Brain microvascular endothelial cell (primary cell): ENCODE data around the gene RPS15A.

ENCODE experiments used
- DNase-seq: peaks from one replicate; pipeline ENCODE4 v3.0.0-alpha.2; 2020
- H3K27ac ChIP-seq: fragments of 250-450 bp; sonication (Bioruptor Pico); 2 replicates; pipeline ENCODE4 v1.5.1; 2020; ENCODE audit warnings: mild to moderate bottlenecking, moderate library complexity
- H3K27me3 ChIP-seq: fragments of 250-450 bp; sonication (Bioruptor Pico); replicated peaks from 2 replicates; pipeline ENCODE4 v1.5.1; 2020; ENCODE audit warnings: mild to moderate bottlenecking
- H3K36me3 ChIP-seq: fragments of 250-450 bp; sonication (Bioruptor Pico); replicated peaks from 2 replicates; pipeline ENCODE4 v1.5.1; 2020; ENCODE audit warnings: mild to moderate bottlenecking
- H3K4me3 ChIP-seq: 2 replicates; pipeline ENCODE4 v1.5.1; 2011; ENCODE audit warnings: low read depth, mild to moderate bottlenecking, control low read depth, low read length, moderate library complexity
- in situ Hi-C: cut with HindIII; loops from 2 replicates; pipeline ENCODE4 v1.10.0; 2017; ENCODE audit warnings: low sequenced_read_pairs, low pct_ligation_motif_present
- TF ChIP-seq, protein P1 (sequence below): IDR thresholded peaks from 2 replicates; pipeline ENCODE4 v1.5.1; 2011; ENCODE audit warnings: low read depth, mild to moderate bottlenecking, moderate library complexity, low read length, control low read depth, inconsistent platforms; ENCODE audit errors: missing control alignments

Gene RPS15A

DNA sequence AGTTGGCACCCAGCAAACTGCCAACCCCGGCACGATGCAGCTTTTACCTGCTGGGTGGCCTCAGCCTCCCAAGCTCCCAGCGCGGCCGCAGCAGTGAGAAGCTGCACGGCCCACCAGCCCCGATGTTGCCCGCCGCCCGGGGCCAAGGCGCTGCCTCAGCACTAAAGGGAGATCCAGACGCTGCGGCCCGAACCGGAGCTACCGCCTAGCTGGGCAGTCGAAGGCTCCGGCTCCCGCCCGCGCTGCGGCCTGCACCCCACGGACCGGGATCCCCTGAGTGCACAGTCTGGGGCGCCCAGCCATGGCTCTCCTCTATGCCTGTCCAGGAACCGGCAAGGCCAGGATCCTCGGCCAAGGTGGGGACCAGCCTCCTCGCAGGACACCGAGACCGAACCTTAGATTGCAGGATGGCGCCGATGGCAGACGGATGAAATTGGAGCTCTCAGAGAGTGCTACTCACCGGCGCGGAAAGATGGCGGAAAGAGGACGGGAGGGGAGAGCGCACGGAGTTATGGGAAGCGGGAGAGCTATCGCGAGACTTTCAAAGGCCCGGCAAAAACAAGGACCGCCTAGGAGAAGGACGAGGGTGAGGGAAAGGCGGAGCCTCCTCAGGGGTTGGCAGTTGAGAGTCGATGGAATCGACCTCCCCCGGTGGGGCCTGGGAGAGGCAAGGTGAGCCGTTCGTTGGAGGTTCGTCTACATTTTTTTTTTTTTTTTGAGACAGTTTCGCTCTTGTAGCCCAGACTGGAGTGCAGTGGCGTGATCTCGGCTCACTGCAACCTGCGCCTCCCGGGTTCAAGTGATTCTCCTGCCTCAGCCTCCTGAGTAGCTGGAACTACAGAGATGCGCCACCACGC is at the start of gene RPS15A:
Gene RPS15A, minus strand, starts transcription at position 485 of the 857 bp plus-strand sequence. CDS start 1,221 bp downstream, outside the sequence.
- Histone ChIP-seq H3K27ac (peak within 1 kb of the TSS; percentile 67), H3K4me3 (peak within 1 kb of the TSS; percentile 100), H3K36me3 (peaks cover 74% of the 10 kb centered on the region), H3K27me3 (no peaks in the 10 kb centered on the region)
- in situ Hi-C loops = no loop called here
- peak; percentile 94 for DNase-seq
- TF ChIP-seq, protein P1, sequence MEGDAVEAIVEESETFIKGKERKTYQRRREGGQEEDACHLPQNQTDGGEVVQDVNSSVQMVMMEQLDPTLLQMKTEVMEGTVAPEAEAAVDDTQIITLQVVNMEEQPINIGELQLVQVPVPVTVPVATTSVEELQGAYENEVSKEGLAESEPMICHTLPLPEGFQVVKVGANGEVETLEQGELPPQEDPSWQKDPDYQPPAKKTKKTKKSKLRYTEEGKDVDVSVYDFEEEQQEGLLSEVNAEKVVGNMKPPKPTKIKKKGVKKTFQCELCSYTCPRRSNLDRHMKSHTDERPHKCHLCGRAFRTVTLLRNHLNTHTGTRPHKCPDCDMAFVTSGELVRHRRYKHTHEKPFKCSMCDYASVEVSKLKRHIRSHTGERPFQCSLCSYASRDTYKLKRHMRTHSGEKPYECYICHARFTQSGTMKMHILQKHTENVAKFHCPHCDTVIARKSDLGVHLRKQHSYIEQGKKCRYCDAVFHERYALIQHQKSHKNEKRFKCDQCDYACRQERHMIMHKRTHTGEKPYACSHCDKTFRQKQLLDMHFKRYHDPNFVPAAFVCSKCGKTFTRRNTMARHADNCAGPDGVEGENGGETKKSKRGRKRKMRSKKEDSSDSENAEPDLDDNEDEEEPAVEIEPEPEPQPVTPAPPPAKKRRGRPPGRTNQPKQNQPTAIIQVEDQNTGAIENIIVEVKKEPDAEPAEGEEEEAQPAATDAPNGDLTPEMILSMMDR = no peak

DNA sequence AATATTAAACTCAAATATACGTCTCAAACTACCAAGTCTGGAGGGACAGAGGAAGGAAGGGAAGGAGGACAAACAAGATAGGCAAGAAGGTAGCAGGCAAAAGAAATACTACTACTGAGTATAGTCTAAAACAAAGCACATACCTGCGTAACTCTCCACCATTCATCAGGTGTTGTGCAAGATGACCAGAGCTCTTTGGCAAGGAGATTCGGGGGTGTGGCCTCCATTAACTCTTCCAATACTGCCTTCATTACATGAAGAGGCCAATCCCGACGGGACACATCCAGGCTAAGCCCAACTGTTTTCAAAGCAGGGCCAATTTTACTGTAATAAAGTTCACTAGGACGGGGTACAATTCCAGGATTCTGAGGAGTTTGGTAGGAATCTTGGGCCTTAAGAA is 49.4 kb upstream of the RPS15A start:
- Histone ChIP-seq H3K27ac (no peak overlapping the region), H3K4me3 (no peak overlapping the region), H3K36me3 (peaks cover 79% of the 10 kb centered on the region), H3K27me3 (no peaks in the 10 kb centered on the region)
- in situ Hi-C loops = no loop called here
- no peak for DNase-seq
- TF ChIP-seq, protein P1 = no peak

DNA sequence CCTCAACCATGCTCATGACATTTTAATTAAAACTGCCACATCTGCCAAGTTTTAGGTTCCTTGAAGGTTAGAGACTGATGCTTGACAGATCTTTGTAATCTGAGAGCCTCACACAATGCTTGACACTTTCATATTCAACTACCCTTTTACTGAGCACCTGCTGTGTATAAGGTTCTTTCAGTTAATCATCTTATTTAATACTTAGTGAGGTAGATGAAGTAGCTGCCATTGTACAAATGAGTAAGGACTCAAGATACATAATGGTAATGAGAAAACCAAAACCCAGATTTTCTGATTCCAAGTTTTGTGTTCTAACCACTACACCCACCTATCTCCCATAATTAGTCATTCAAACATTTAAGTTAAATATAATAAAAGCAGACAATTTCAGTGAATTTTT is 46.6 kb upstream of the RPS15A start:
- Histone ChIP-seq H3K4me3 (no peak overlapping the region), H3K27ac (no peak overlapping the region), H3K36me3 (peaks cover 79% of the 10 kb centered on the region), H3K27me3 (no peaks in the 10 kb centered on the region)
- TF ChIP-seq, protein P1 = no peak
- in situ Hi-C loops = no loop called here
- no peak for DNase-seq

DNA sequence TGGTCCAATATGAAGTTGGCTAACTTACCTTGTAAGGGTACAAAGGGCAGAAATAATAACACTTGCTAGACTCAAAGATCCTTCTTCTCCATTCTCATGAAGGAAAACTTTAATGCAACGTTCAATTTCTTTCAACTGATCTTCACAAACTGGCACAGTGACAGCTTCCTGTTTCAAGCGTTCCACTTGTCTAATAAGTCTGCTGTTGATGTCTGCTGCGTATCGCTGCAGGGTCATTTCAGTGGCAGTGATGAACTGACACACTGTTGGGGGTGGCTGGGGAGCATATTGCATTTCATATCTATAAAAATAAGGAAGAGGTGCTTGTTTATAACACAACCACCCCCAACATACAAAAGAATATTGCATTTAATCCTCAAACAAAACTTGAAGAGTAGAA is 44.7 kb upstream of the RPS15A start:
- TF ChIP-seq, protein P1 = no peak
- DNase-seq = no peak
- in situ Hi-C loops = no loop called here

DNA sequence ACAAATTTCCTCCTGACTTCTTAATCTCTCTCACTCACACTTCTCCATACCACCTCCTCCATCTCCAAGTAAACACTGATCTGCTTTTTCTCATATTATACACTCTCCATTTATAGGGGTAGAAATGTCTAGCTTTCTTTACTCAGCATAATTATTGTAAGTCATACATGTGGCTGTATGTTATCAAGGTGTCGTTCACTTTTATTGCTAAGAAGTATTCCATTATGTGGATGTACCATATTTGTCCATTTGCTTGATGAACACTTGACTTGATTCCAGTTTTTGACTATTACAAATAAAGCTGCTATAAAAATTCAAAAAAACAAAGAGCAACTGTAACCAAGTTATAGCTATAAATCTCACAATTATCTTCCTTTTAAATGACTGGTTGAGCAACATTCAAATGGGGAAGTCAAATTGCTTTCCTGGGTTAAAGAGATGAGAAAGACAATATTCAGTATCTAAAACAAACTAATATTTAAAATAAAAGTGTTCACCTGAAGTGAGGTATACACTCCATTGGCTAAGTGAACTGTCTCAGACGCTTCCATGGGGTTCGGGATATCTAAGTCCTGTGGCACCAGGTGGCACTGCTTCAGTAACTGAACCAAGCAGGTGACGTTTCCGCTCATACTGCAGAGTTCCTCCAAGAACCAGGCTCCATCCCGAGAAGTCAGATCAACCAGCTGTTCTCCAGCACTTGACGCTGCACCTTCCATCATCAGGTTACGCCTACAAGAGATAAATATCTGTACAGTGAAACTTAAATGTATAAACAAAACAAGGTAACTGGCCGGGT is 43.8 kb upstream of the RPS15A start:
- in situ Hi-C loops = no loop called here

More for the DNA sequence above, 44.7 kb upstream of the RPS15A start:
- Histone ChIP-seq H3K27me3 (no peaks in the 10 kb centered on the region), H3K36me3 (peaks cover 77% of the 10 kb centered on the region), H3K4me3 (no peak overlapping the region), H3K27ac (no peak overlapping the region)

More for the DNA sequence above, 43.8 kb upstream of the RPS15A start:
- TF ChIP-seq, protein P1 = no peak
- Histone ChIP-seq H3K27ac (no peak overlapping the region), H3K4me3 (no peak overlapping the region), H3K27me3 (no peaks in the 10 kb centered on the region), H3K36me3 (peaks cover 79% of the 10 kb centered on the region)
- DNase-seq = no peak
